ENCODE data around the gene AGK.

AGK gene

DNA sequence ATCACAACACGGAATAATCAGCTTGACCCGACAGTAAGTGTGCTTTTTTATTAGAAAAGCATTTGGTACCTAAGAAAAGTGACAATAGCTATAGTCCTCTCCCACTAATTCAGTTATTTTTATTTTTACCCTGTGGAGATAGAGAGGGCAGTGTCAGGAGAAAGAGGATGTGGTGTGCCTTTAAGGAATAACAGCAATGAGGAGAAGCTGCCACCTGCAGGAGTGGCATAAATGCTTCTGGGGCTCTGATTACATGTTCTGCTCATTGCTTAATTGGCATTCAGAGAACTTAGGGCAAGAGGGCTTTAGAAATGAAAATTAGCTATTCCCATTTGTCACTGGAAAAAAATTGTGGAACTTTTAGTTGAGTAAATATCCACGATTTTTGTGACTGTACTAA, 90.7 kb downstream of the AGK start:
- TF ChIP-seq, protein P1, sequence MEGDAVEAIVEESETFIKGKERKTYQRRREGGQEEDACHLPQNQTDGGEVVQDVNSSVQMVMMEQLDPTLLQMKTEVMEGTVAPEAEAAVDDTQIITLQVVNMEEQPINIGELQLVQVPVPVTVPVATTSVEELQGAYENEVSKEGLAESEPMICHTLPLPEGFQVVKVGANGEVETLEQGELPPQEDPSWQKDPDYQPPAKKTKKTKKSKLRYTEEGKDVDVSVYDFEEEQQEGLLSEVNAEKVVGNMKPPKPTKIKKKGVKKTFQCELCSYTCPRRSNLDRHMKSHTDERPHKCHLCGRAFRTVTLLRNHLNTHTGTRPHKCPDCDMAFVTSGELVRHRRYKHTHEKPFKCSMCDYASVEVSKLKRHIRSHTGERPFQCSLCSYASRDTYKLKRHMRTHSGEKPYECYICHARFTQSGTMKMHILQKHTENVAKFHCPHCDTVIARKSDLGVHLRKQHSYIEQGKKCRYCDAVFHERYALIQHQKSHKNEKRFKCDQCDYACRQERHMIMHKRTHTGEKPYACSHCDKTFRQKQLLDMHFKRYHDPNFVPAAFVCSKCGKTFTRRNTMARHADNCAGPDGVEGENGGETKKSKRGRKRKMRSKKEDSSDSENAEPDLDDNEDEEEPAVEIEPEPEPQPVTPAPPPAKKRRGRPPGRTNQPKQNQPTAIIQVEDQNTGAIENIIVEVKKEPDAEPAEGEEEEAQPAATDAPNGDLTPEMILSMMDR (IDR thresholded peaks at IDR 0.05) = no peak

DNA sequence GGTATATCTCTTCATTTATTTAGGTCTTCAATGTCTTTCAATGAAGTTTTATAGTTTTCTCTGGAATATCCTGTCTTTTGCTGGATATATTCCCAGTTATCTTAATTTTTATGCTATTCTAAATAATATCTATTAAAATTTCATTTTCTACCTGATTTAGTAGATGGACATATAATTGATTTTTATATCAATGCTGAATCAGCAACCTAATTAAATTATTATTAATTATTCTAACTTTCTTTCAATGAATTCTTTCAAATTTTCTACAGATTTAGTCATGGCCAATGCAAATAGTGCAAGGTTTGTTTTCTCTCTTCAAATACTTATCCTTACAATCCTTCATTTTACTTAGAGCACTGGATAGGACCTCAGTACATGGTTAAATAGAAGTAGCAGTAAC, 94.0 kb downstream of the AGK start:
- TF ChIP-seq, protein P1 (IDR thresholded peaks at IDR 0.05) = no peak

DNA sequence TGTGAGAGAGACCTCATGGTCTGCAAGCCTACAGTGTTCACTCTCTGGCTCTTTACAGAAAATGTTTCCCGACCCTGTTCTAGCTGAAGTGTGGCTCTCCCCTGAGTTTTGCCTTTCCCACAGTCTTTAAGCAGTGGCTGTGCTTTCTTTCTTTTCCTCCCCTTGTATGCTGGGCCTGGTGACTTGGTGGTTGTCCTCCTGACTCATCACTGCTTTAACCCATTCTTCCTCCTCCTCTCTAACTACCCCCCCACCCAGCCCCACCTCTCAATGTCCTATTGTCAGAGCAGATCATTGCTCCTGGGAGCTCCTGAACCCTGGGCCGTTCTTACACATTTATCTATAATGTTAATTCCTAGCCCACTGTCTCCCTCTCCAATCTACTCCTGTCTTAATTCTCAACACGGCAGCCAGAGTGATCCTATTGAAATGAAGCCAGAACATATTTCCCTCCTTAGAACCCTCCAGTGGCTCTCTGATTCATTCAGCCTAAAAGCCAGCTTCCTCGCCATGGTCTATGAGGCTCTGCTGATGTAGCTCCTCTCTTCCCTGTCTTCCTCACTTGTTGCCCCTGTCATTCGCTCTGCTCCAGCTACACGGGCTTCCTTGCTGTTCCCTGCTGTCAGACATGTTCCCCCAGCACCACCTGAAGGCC, 95.7 kb downstream of the AGK start:
- TF ChIP-seq, protein P1 (IDR thresholded peaks at IDR 0.05) = no peak

DNA sequence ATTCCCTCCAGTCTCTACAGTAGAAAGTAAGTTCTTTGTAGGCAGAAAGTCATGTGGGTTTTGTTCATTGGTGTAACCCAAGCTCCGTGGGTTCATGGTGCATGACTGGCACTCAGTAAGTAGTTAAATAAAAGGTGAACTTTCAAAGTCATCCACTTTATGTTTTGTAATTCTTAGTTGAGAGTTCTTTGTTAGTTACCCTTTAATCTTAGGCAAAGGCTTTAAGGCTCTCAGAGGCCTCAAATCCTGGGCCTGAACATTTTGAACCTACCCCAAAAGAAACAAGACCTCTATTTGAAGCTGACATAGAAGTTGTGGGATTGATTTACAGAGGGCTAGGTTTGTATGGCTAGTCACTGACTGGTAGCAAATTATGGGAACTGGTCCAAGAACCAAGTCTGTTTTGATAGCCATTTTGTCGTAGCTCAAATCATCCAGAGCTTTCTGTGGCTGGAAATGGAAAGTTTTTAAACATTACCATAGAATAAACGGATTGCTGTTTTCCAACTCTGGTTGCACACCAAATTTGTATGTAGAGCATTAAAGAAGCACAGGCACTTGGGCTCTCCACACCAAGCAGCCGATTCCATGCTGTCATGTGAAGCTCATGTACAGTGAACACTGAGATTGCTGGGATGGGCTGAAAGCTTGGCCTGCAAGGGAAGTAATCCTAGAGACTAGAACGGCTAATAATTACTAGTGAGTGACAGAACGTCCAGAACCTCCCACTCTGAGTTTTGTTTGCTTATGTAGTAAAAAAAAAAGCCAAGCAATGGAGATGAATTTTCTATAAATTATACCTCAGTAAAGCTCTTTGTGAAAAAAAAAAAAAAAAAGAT, 97.3 kb downstream of the AGK start:
- TF ChIP-seq, protein P1 (IDR thresholded peaks at IDR 0.05) = no peak

DNA sequence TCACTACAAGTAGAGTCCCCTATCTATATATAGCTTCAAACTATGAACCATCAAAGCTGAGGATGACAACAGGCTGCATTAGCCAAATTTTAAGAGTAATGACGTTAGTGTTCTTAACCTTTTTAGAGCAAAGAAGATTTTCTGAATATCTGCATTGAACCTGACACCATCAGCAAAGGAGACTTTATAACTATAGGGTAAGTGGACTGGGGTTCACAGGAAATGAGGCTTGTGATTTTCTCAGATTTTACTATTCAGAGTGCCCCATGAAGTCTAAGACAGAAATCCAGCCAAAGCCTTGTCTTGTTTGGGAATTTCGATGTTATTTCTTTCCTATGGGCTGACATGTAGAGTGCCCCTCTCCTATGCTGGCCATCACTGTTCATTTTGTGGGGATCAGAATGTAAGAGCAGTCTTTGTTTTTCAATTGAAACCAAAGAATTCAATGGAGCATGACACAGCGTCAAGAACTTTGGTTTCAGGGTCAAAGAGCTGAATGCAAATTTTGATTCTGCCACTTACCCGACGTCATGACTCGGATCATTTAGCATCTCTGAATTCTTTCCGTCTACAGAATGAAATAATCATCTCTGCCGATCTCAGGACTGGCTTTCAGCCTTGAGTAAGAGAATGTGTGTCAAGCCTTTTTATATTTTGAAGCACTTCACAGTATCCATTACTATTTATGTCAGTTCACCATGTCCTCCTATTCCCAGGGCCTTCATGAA, 98.1 kb downstream of the AGK start:
- TF ChIP-seq, protein P1 (IDR thresholded peaks at IDR 0.05) = no peak

DNA sequence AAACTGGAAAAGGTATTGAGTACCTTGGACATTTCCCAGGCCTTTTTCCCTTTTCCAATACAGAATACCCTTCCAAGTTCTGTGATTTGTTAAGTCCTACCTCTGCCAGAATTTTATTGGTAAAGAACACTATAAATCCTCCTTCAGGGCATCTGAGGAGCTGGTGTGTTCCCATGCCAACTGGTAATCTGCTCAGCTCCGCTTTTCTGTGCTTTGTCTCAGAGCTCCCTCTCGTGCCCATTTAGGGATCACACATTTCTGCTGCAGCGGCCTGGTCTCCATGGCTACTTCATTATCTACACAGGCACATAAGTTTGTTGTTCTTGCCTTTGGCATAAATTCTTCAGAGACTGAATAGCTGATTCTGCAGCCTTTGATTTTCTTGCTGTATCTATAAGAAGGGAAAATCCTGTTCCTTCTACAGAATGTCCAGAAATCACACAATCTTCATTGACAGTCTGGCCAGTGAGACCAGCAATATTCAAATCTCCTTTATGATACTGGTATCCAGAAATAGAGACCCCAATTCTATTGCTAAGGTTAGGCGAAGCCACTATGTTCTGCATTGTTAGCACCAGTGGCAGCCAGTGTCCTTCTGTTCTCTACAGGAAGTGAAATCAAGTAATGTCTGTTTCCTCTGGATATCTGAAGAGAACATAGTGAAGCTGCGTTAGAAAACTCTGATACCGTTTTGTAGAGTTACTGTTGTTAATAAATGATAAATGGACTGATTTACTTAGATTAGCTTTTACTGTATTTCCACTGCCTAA, 98.8 kb downstream of the AGK start:
- TF ChIP-seq, protein P1 (IDR thresholded peaks at IDR 0.05) = peak; percentile 95

DNA sequence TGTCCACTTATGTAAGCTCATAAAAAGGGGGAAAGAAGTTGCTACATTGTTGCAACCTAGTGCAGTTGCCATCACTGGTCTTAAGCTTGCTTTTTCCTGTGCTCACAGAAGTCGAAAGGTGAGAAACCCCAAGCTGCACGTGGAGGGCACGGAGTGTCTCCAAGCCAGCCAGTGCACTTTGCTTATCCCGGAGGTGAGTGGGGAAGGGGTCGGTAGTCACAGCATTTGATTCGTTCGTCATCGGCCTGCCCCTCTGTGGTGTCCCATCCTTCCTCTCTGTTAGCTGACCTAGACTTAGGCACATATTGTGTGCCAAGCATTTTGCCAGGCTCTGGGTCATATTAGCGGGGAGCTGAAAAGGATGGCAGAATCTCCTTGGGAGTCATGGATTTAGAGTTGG, 100.2 kb downstream of the AGK start:
- TF ChIP-seq, protein P1 (IDR thresholded peaks at IDR 0.05) = no peak
